HEK293 (cell line): ENCODE measurements around the gene FSTL3.

Experiments
- CTCF ChIA-PET: fragments of 350-600 bp; formaldehyde crosslinking; extraction: SDS; loops from one replicate; lab custom pipeline; 2021; ENCODE audit warnings: antibody characterized with exemption; lab: Yijun Ruan, JAX
- POLR2A ChIA-PET: fragments of 300-600 bp; formaldehyde crosslinking; extraction: SDS; loops from one replicate; lab custom pipeline; 2020; ENCODE audit warnings: antibody characterized with exemption, inconsistent platforms; lab: Yijun Ruan, JAX
- H3K27ac ChIP-seq: fragments of 200-500 bp; sonication (Bioruptor generic); 2 replicates; pipeline ENCODE4 v1.5.1; 2014; ENCODE audit warnings: low read depth, low read length, control low read depth, inconsistent platforms; ENCODE audit errors: extremely low read depth
- H3K36me3 ChIP-seq, 2 experiments: fragments of 200-500 bp in 1 of 2; sonication (Bioruptor generic) in 1 of 2; 1 replicate in 1 of 2; 2 replicates in 1 of 2; pipeline ENCODE4 v1.5.1; 2014 to 2017; ENCODE audit warnings: inconsistent platforms in 2 of 2, low read length in 2 of 2; ENCODE audit not compliant: control insufficient read depth in 2 of 2, insufficient read depth in 1 of 2
- H3K4me1 ChIP-seq: fragments of 200-500 bp; sonication (Bioruptor generic); 2 replicates; pipeline ENCODE4 v1.5.1; 2014; ENCODE audit warnings: mild to moderate bottlenecking, low read length, inconsistent platforms; ENCODE audit not compliant: control insufficient read depth, insufficient read depth
- H3K4me3 ChIP-seq: 2 replicates; pipeline ENCODE4 v1.5.1; 2011; ENCODE audit warnings: low read depth, mild to moderate bottlenecking, control low read depth, low read length, moderate library complexity
- H3K9me3 ChIP-seq: fragments of 200-500 bp; sonication (Bioruptor generic); 2 replicates; pipeline ENCODE4 v1.5.1; 2014; ENCODE audit warnings: low read depth, low read length, inconsistent platforms; ENCODE audit not compliant: control insufficient read depth, insufficient read depth
- GLI2 ChIP-seq: fragments of 450-650 bp; formaldehyde crosslinking; IDR thresholded peaks from 2 replicates; pipeline ENCODE4; 2017; ENCODE audit warnings: missing biosample characterization, missing genetic modification characterization, low read depth, borderline replicate concordance
- IKZF3 ChIP-seq: fragments of 450-650 bp; IDR thresholded peaks from 2 replicates; pipeline ENCODE4 v1.5.0; 2018; ENCODE audit warnings: missing biosample characterization, mild to moderate bottlenecking, missing genetic modification characterization, moderate library complexity
- KLF9 ChIP-seq: fragments of 450-650 bp; formaldehyde crosslinking; IDR thresholded peaks from 2 replicates; pipeline ENCODE4 v1.5.1; 2016; ENCODE audit warnings: missing biosample characterization, missing genetic modification characterization, low read depth
- SP3 ChIP-seq: fragments of 450-650 bp; formaldehyde crosslinking; IDR thresholded peaks from 2 replicates; pipeline ENCODE4 v1.5.1; 2016; ENCODE audit warnings: missing biosample characterization, missing genetic modification characterization
- SP7 ChIP-seq: fragments of 450-650 bp; formaldehyde crosslinking; IDR thresholded peaks from 2 replicates; pipeline ENCODE4 v1.5.1; 2016; ENCODE audit warnings: missing biosample characterization, missing genetic modification characterization
- ZBTB17 ChIP-seq: fragments of 450-650 bp; formaldehyde crosslinking; IDR thresholded peaks from 2 replicates; pipeline ENCODE4 v1.5.1; 2016; ENCODE audit warnings: missing biosample characterization, missing genetic modification characterization
- ZFP69B ChIP-seq: fragments of 450-650 bp; formaldehyde crosslinking; IDR thresholded peaks from 2 replicates; pipeline ENCODE4 v1.5.1; 2016; ENCODE audit warnings: missing biosample characterization, missing genetic modification characterization
- ZNF223 ChIP-seq: fragments of 450-650 bp; formaldehyde crosslinking; IDR thresholded peaks from 2 replicates; pipeline ENCODE4 v1.5.1; 2016; ENCODE audit warnings: missing biosample characterization, missing genetic modification characterization
- ZNF48 ChIP-seq: fragments of 450-650 bp; formaldehyde crosslinking; IDR thresholded peaks from 2 replicates; pipeline ENCODE4 v1.5.1; 2016; ENCODE audit warnings: missing biosample characterization, missing genetic modification characterization
- ZNF510 ChIP-seq: fragments of 450-650 bp; formaldehyde crosslinking; IDR thresholded peaks from 2 replicates; pipeline ENCODE4 v1.5.1; 2018; ENCODE audit warnings: mild to moderate bottlenecking, missing genetic modification characterization, missing biosample characterization; ENCODE audit not compliant: insufficient replicate concordance
- ZNF561 ChIP-seq: fragments of 450-650 bp; IDR thresholded peaks from 2 replicates; pipeline ENCODE4 v1.5.1; 2018; ENCODE audit warnings: missing biosample characterization, missing genetic modification characterization, borderline replicate concordance
- ZNF600 ChIP-seq: fragments of 450-650 bp; formaldehyde crosslinking; IDR thresholded peaks from 2 replicates; pipeline ENCODE4 v1.5.1; 2016; ENCODE audit warnings: missing biosample characterization, missing genetic modification characterization
- ZNF626 ChIP-seq: fragments of 450-650 bp; sonication (Bioruptor Pico); formaldehyde crosslinking; IDR thresholded peaks from 2 replicates; pipeline ENCODE4 v1.5.1; 2018; ENCODE audit warnings: missing biosample characterization, missing genetic modification characterization, inconsistent platforms
- ZNF654 ChIP-seq: fragments of 450-650 bp; formaldehyde crosslinking; IDR thresholded peaks from 2 replicates; pipeline ENCODE4 v1.5.1; 2016; ENCODE audit warnings: low read depth, missing biosample characterization, missing genetic modification characterization
- ZNF768 ChIP-seq: fragments of 450-650 bp; formaldehyde crosslinking; IDR thresholded peaks from 2 replicates; pipeline ENCODE4 v1.5.1; 2018; ENCODE audit warnings: missing biosample characterization, mild to moderate bottlenecking, missing genetic modification characterization
- ZSCAN23 ChIP-seq: fragments of 450-650 bp; formaldehyde crosslinking; IDR thresholded peaks from 2 replicates; pipeline ENCODE4 v1.5.1; 2016; ENCODE audit warnings: missing biosample characterization, missing genetic modification characterization
- ZXDB ChIP-seq: fragments of 450-650 bp; formaldehyde crosslinking; IDR thresholded peaks from 2 replicates; pipeline ENCODE4 v1.5.1; 2016; ENCODE audit warnings: missing biosample characterization, missing genetic modification characterization
- TF ChIP-seq, protein P1 (sequence below): fragments of 450-650 bp; formaldehyde crosslinking; IDR thresholded peaks from 2 replicates; pipeline ENCODE4 v1.5.1; 2016; ENCODE audit warnings: missing biosample characterization, missing genetic modification characterization
- TF ChIP-seq, protein P2 (sequence below): fragments of 450-650 bp; formaldehyde crosslinking; IDR thresholded peaks from 2 replicates; pipeline ENCODE4 v1.5.1; 2016; ENCODE audit warnings: missing biosample characterization, missing genetic modification characterization
- TF ChIP-seq, protein P3 (sequence below): sonication (generic); formaldehyde crosslinking; IDR thresholded peaks from 2 replicates; pipeline ENCODE4 v1.8.1; 2022; ENCODE audit warnings: mild to moderate bottlenecking, moderate library complexity, missing genetic modification reagents

FSTL3 gene

DNA sequence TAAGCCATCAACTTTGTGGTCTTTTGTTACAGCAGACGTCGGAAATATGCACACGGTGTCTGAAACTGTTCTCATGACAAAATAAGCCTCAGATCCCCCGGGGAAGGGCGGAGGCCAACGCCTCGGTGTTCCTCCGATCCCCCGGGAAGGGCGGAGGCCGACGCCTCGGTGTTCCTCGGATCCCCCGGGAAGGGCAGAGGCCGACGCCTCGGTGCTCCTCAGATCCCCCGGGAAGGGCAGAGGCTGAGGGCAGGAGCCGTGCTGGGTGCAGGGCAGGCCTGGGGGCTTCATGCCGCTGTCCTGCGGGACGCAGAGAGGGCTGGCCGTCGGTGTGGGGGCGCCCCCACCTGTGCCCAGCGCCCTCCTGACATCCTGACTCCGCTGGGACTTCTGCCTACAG, 31.8 kb upstream of the FSTL3 start:
- Histone ChIP-seq H3K36me3 (peaks cover 0 to 37% of the 10 kb centered on the region in 2 experiments; a peak in 2 of 3 replicates), H3K27ac (no peak overlapping the region), H3K4me1 (no peaks in the 10 kb centered on the region), H3K9me3 (no peaks in the 10 kb centered on the region), H3K4me3 (no peak overlapping the region)
- TF ChIP-seq IKZF3 (tag by site-specific recombination) (no peak), ZNF48 (tag by site-specific recombination) (no peak)
- TF ChIP-seq, protein P1, sequence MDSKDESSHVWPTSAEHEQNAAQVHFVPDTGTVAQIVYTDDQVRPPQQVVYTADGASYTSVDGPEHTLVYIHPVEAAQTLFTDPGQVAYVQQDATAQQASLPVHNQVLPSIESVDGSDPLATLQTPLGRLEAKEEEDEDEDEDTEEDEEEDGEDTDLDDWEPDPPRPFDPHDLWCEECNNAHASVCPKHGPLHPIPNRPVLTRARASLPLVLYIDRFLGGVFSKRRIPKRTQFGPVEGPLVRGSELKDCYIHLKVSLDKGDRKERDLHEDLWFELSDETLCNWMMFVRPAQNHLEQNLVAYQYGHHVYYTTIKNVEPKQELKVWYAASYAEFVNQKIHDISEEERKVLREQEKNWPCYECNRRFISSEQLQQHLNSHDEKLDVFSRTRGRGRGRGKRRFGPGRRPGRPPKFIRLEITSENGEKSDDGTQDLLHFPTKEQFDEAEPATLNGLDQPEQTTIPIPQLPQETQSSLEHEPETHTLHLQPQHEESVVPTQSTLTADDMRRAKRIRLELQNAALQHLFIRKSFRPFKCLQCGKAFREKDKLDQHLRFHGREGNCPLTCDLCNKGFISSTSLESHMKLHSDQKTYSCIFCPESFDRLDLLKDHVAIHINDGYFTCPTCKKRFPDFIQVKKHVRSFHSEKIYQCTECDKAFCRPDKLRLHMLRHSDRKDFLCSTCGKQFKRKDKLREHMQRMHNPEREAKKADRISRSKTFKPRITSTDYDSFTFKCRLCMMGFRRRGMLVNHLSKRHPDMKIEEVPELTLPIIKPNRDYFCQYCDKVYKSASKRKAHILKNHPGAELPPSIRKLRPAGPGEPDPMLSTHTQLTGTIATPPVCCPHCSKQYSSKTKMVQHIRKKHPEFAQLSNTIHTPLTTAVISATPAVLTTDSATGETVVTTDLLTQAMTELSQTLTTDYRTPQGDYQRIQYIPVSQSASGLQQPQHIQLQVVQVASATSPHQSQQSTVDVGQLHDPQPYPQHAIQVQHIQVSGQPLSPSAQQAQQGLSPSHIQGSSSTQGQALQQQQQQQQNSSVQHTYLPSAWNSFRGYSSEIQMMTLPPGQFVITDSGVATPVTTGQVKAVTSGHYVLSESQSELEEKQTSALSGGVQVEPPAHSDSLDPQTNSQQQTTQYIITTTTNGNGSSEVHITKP (tag by site-specific recombination): no peak
- POLR2A ChIA-PET: interaction anchor here (1.6 kb wide), 1 partner anchor 58 kb away, joined by 4 read pairs; no protein-coding TSS in a partner anchor
- CTCF ChIA-PET: no interaction called here

DNA sequence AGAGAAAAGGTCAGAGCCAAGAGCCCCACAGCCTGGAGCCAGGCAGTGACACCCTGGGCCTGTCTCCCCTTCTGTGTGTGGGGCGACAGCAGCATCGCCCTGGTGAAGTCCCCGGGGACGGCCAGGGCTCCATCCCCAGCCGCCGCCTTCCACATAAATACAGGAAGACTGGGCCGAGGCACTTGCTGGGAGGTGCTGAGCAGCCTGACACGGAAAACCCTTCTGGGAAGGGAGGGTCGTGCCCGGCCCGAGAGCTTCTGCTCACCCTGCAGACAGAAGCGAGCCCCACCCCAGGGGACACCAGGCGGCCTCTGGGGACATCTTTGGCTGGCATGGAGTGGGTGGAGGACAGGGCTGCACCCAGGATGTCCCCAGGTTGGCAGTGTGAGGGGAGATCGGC, 31.4 kb upstream of the FSTL3 start:
- Histone ChIP-seq H3K9me3 (no peaks in the 10 kb centered on the region), H3K4me1 (no peaks in the 10 kb centered on the region), H3K4me3 (no peak overlapping the region), H3K36me3 (peaks cover 0 to 42% of the 10 kb centered on the region in 2 experiments; a peak in 2 of 3 replicates), H3K27ac (no peak overlapping the region)
- TF ChIP-seq ZBTB17 (tag by site-specific recombination) (no peak), ZXDB (tag by site-specific recombination) (no peak), ZFP69B (tag by site-specific recombination) (no peak), ZNF654 (tag by site-specific recombination) (no peak), ZNF561 (tag by site-specific recombination) (no peak), ZNF600 (tag by site-specific recombination) (no peak), GLI2 (no peak), KLF9 (no peak), ZNF223 (tag by site-specific recombination) (no peak), ZNF510 (no peak), ZNF768 (tag by site-specific recombination) (no peak), SP7 (tag by site-specific recombination) (no peak), SP3 (tag by site-specific recombination) (no peak), ZSCAN23 (tag by site-specific recombination) (no peak), ZNF626 (no peak)
- TF ChIP-seq, protein P2, sequence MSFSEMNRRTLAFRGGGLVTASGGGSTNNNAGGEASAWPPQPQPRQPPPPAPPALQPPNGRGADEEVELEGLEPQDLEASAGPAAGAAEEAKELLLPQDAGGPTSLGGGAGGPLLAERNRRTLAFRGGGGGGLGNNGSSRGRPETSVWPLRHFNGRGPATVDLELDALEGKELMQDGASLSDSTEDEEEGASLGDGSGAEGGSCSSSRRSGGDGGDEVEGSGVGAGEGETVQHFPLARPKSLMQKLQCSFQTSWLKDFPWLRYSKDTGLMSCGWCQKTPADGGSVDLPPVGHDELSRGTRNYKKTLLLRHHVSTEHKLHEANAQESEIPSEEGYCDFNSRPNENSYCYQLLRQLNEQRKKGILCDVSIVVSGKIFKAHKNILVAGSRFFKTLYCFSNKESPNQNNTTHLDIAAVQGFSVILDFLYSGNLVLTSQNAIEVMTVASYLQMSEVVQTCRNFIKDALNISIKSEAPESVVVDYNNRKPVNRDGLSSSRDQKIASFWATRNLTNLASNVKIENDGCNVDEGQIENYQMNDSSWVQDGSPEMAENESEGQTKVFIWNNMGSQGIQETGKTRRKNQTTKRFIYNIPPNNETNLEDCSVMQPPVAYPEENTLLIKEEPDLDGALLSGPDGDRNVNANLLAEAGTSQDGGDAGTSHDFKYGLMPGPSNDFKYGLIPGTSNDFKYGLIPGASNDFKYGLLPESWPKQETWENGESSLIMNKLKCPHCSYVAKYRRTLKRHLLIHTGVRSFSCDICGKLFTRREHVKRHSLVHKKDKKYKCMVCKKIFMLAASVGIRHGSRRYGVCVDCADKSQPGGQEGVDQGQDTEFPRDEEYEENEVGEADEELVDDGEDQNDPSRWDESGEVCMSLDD (tag by site-specific recombination): no peak
- TF ChIP-seq, protein P3, sequence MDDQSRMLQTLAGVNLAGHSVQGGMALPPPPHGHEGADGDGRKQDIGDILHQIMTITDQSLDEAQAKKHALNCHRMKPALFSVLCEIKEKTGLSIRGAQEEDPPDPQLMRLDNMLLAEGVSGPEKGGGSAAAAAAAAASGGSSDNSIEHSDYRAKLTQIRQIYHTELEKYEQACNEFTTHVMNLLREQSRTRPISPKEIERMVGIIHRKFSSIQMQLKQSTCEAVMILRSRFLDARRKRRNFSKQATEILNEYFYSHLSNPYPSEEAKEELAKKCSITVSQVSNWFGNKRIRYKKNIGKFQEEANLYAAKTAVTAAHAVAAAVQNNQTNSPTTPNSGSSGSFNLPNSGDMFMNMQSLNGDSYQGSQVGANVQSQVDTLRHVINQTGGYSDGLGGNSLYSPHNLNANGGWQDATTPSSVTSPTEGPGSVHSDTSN (CRISPR knock-in tag): no peak
- ChIA-PET POLR2A (interaction anchor here (1.6 kb wide), 1 partner anchor 59 kb away, joined by 4 read pairs; no protein-coding TSS in a partner anchor), CTCF (no interaction called here)
